NCI-H748 treated with DMSO at 0.1 percent for 48 hours (cell line): ENCODE data around the gene KIAA1217.

Experiments
- DNase-seq: peaks from one replicate; lab custom pipeline; 2025; lab: John Stamatoyannopoulos, UW

KIAA1217 gene

GRCh38 chr10:24241536-24242040, 32.6 kb downstream of the KIAA1217 start:
- no peak for DNase-seq

DNA sequence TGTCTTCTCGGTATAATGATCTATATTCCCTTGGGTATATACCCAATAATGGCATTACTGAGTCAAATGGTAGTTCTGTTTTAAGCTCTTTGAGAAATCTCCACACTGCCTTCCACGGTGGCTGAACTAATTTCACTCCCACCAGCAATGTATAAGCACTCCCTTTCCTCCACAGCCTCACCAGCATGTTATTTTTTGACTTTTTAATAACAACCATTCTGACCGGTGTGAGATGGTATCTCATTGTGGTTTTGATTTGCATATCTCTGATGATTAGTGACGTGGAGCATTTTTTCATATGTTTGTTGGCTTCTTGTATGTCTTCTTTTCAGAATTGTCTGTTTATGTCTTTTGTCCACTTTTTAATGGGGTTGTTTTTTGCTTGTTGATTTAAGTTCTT, 33.6 kb downstream of the KIAA1217 start:
- DNase-seq: no peak

DNA sequence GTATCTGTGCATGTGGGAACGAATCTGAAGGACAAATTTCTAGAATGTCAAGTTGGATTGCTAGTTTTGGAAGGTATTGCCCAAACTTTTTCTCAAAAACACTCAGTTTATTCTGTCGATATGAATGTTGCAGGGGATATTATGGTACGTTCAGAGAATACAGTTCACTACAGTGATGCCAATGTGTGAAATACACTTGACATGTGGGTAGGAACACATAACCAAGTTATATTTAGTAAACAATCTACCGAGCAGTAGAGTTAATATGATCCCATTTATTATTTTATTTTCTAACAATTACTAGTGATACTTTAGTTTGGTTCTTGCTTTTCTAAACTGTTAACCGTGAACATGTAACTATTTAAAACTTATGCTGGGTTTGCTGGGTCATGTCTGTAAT, 37.4 kb downstream of the KIAA1217 start:
- DNase-seq: no peak

DNA sequence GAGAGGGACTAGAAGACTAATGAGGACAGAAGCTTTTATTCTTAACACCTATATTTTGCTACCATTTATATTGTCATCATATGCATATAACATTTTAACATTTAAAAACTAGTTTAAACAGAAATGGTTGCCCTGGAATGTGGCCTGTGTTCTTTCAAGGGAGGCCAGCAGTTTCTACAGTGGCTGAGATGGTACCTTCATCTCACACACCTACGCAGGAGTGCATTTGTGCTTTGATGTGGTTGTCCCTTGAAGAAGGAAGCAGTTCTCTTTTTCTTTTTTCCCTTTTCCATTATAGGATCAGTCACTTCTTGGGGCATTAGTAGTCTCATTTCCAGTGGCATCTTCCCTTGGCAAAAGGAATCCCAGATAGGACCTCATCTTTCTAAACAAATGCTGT, 38.9 kb downstream of the KIAA1217 start:
- no peak for DNase-seq

DNA sequence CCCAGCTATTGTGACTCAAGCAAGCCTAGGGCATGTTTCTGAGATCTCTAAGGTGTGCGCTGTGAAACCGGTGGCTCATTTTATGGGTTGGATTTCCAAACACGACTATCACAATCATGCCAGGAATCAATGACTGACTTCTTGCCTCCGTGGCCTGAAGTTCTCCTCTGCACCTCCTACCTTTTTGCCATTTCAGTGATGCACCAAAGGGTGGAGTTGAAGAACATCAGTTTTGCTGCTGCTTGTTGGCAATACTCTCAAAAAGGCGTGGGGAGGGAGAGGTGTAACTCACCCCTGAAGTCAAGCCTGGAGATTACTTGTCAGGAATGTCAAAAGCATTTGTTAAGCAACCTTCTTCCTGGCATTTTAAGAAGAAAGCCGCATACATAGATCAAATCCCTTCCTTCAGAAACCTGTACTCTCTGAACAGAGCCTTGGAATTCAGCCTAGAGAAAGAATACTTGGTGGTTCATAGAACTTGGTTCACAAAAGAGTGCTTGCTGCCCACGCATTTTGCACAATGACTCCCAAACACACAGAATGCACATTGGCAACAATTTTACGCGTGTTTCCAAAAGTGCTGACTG, 41.0 kb downstream of the KIAA1217 start:
- DNase-seq: no peak

- no peak for DNase-seq
Measured at GRCh38 chr10:24251547-24251946, 42.6 kb downstream of the KIAA1217 start.

DNA sequence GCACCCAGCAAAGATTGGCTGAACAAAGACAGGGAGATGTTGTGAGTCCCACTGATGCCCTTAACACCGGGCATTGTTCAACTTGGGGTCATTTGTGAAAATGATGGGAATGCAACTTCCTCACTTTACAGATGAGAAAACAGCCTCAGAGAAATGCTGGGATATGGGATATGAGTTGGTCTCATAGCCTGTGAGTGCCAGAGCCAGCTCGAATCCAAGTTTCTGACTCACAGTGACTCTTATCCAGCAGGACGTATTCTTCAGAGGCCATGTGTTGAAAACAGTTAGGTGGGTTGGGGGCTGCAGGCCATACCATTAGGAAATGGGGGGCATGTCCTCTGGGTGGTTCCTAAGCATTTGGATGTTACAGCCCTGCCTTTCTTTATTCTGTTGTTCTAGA, 45.2 kb downstream of the KIAA1217 start:
- DNase-seq: no peak

DNA sequence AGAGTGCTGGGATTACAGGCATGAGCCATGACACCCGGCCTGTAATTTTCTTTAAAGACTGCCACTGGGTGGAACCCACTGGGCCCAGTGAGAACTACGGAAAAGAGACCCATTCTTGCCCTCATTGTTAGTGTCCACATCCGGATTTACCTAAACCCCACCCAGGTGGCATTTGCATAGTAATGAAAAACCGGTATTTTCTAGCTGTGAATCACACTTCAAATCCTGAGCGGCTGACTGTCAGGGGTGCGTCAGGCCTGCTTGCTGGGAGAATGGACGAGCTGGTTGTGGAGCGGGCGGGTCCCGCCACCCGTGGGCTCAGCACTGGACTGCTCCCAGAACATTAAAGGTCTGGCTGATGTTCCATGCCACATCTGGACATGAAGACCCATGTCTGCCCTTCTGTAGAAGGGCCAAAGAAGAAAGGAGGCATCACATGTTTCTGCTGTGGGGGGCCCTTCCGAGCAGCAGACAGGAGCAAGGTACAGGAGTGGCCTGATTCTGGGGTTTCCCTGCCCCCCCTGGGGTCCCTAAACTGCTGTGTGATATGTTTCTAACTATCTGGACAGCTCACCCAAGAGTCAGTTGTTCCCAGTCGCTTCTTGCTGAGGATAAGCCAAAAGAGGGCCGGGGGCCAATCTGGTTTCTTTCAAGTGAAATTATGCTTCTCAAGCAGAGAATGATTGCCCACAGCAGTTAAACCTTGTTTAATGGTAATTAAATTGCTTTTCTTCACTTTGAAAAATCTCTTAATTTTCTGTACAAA, 46.4 kb downstream of the KIAA1217 start:
- no peak for DNase-seq

- DNase-seq: no peak
Measured at GRCh38 chr10:24255881-24256311, 47.0 kb downstream of the KIAA1217 start.

DNA sequence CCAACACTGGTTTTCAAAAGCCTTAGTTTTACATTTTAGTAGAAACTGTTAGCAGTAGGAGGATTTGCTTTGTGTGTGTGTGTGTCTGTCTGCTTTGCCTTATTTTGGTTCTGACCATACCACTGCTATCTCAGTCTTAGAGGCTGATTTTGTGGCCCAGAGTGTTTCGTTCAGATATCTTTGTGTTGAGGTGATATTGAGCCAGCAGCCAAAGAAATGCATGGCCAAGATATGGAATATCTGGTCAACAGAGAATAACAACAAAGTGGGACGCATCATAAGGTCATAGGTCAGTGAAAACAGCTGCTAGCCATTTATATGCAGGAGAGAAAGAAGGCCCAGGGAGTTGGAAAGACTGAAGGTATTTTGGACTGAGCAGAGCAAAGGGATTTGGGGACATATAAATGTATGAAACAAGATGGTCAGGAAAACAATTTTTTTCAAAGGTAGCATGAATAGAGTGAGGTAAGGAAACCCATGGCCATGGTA, 47.7 kb downstream of the KIAA1217 start:
- no peak for DNase-seq

DNA sequence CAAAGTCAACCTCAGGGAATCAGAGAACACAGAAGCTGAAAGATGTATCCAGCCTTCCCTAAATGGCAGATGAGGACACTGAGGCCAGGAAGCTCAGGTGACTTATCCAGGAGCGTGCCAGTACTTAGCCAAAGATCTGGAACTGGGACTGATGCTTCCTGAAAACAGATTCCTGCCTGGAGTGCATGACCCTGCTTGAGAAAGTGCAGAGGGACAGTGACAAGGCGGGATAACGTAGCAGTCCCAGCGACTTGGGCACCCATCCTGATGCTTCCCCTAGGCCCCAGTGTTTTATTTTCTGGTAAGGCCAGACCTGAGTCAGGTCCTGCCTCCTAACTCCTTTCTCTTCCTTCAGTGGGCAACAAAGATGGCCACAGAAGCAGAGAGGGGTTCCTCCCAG, 48.6 kb downstream of the KIAA1217 start:
- DNase-seq: no peak

GRCh38 chr10:24259365-24260130, 50.6 kb downstream of the KIAA1217 start:
- no peak for DNase-seq

DNA sequence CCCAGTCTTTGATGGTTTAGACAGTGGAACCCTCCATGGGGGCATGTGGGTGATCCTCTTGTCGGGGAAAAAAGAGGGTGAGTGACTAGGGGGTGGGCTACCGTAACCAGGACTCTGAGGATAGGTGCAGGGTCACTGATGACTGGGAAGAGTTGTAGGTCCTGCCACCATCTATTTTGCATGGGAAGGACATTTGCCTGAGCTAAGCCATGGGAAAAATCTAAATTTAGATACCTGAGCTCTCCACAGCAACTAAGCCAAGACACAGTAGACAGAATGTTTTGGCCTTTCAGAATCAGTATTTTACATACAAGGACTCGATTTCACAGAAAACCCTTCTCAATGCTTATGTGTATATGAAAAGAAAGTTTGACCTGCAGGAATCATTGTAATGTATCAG, 52.7 kb downstream of the KIAA1217 start:
- DNase-seq: no peak

GRCh38 chr10:24262929-24263590, 54.1 kb downstream of the KIAA1217 start:
- DNase-seq: no peak

- no peak for DNase-seq
Measured at GRCh38 chr10:24269476-24269875, 60.5 kb downstream of the KIAA1217 start.

DNA sequence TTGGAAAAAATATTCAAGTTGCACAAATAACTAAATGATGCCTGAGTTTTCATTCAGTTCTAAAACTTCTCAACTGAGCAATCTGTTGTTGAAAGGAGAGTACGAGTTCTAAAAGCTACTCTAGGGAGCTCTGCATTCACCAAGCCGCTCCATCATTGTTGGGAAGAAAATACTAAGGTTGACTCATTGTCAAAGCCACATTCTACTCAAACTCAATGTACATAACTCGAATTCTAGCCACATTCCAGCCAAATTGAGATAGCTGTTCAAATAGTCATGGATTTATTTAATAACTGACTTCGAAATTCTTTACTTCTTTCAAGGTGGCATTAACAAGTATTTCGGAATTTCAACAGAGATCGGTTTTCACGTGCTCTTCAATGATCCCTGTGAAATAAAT, 63.4 kb downstream of the KIAA1217 start:
- DNase-seq: no peak

GRCh38 chr10:24277277-24277676, 68.3 kb downstream of the KIAA1217 start:
- no peak for DNase-seq

GRCh38 chr10:24277771-24278170, 68.8 kb downstream of the KIAA1217 start:
- DNase-seq: no peak

GRCh38 chr10:24278176-24278889, 69.4 kb downstream of the KIAA1217 start:
- no peak for DNase-seq

DNA sequence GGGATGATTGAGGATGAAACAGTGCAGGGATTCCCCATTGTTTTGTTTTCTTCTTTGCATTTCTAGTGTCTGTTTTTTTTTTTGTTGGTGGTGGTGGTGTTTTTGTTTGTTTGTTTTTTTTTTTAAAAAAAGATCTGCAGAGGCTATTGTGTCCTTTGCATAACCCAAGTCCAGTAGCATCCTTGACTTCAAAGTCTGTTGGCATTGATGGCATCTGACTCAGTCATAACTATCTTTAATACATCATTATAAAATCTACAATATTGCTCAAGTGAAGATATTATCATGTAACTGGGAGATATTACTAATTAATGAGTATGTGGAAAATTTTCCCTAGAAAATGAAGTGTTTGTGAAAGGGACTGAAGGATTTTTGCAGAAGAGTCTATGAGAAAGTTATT, 70.2 kb downstream of the KIAA1217 start:
- no peak for DNase-seq

GRCh38 chr10:24287559-24288195, 78.7 kb downstream of the KIAA1217 start:
- DNase-seq: no peak
